SU-DHL-6 (cell line): ENCODE data around the gene SUSD4.

Source experiments
- H2AFZ ChIP-seq: fragments of 200-600 bp; sonication (generic); 2 replicates; pipeline ENCODE4 v1.6.1; 2014; ENCODE audit warnings: low read depth, mild to moderate bottlenecking, moderate library complexity, mixed read lengths, antibody characterized with exemption, low read length; ENCODE audit not compliant: severe bottlenecking
- H3F3A ChIP-seq: fragments of 200-600 bp; shearing (Covaris generic); 2 replicates; pipeline ENCODE4 v1.6.0; 2016; ENCODE audit warnings: antibody characterized with exemption, mild to moderate bottlenecking; ENCODE audit not compliant: insufficient read depth
- H3K27ac ChIP-seq: fragments of 200-600 bp; sonication (generic); 2 replicates; pipeline ENCODE4 v1.5.1; 2016; ENCODE audit warnings: low read depth, mild to moderate bottlenecking, low read length, moderate library complexity, mixed read lengths
- H3K27me3 ChIP-seq: fragments of 200-600 bp; sonication (generic), shearing (Covaris generic); 2 replicates; pipeline ENCODE4 v1.6.0; 2014; ENCODE audit warnings: mild to moderate bottlenecking, low read length
- H3K36me3 ChIP-seq: fragments of 200-600 bp; sonication (generic); 2 replicates; pipeline ENCODE4 v1.6.1; 2014; ENCODE audit warnings: mild to moderate bottlenecking, low read length, mixed read lengths
- H3K4me2 ChIP-seq: fragments of 300-600, 200-600 bp; shearing (Covaris generic), sonication (generic); 2 replicates; pipeline ENCODE4 v1.6.0; 2014; ENCODE audit warnings: low read length, low read depth, mild to moderate bottlenecking; ENCODE audit not compliant: poor library complexity, severe bottlenecking
- H3K4me3 ChIP-seq: fragments of 200-600 bp; sonication (generic); 2 replicates; pipeline ENCODE4 v1.5.1; 2014; ENCODE audit warnings: antibody characterized with exemption, low read length, mild to moderate bottlenecking, mixed read lengths; ENCODE audit not compliant: insufficient read depth, poor library complexity, severe bottlenecking
- H3K79me2 ChIP-seq: fragments of 200-600 bp; sonication (generic); 2 replicates; pipeline ENCODE4 v1.6.1; 2014; ENCODE audit warnings: mild to moderate bottlenecking, low read length, moderate library complexity; ENCODE audit not compliant: insufficient read depth
- H3K9ac ChIP-seq: fragments of 200-600 bp; sonication (generic); 2 replicates; pipeline ENCODE4 v1.7.0; 2014; ENCODE audit warnings: mild to moderate bottlenecking, low read length
- H3K9me2 ChIP-seq: fragments of 200-600 bp; sonication (generic); replicated peaks from 2 replicates; pipeline ENCODE4 v1.6.1; 2014; ENCODE audit warnings: low read length; ENCODE audit not compliant: insufficient read depth
- H3K9me3 ChIP-seq: fragments of 200-600 bp; sonication (generic); 2 replicates; pipeline ENCODE4 v1.6.1; 2014; ENCODE audit warnings: low read length, mixed read lengths; ENCODE audit not compliant: insufficient read depth
- H4K20me1 ChIP-seq: fragments of 200-600 bp; sonication (generic); 2 replicates; pipeline ENCODE4 v1.6.1; 2014; ENCODE audit warnings: low read depth, mild to moderate bottlenecking, antibody characterized with exemption, low read length, moderate library complexity, mixed read lengths
- EZH2phosphoT487 ChIP-seq: fragments of 200-600 bp; sonication (generic), shearing (Covaris generic); conservative IDR thresholded peaks from 2 replicates; pipeline ENCODE4 v1.6.1; 2018; ENCODE audit warnings: mild to moderate bottlenecking, antibody characterized with exemption, low read length, moderate library complexity, mixed read lengths
- TF ChIP-seq, protein P1 (sequence below): fragments of 200-600 bp; sonication (generic); IDR thresholded peaks from one replicate; pipeline ENCODE4 v1.5.1; 2017; ENCODE audit warnings: antibody characterized with exemption, mild to moderate bottlenecking, low read length, moderate library complexity; ENCODE audit not compliant: insufficient read depth, poor library complexity, severe bottlenecking

Gene SUSD4

DNA sequence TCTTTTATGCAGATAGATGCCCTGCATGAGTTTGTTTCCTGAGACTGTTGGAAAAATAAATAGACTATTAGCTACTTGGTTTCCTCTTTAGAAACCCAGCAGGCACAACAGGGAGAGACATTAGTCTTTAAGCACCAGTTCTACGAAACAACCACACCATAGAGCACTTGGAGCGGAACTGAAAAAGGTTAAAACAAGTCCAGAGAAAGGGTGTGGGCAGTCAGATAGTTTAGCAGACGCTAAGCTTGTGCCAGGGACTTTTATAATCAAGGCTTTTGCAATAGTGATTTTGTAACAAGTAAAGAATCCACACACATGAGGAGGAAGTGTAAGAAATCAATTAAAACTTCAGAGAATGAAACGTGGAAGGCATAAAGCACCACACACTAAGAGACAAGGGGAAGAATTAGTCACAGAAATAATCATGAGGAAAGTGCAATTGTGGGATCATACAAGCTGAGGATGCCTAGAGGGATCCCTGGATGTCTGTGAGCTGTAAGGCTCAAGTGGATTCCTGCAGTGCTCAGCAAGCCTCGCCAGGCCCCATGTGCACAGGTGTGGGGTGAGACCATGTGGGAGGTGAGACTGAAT is 183.2 kb downstream of the SUSD4 start:
- Histone ChIP-seq H2AFZ (no peak overlapping the region), H3K27ac (no peak overlapping the region), H3K9me3 (no peaks in the 10 kb centered on the region)

DNA sequence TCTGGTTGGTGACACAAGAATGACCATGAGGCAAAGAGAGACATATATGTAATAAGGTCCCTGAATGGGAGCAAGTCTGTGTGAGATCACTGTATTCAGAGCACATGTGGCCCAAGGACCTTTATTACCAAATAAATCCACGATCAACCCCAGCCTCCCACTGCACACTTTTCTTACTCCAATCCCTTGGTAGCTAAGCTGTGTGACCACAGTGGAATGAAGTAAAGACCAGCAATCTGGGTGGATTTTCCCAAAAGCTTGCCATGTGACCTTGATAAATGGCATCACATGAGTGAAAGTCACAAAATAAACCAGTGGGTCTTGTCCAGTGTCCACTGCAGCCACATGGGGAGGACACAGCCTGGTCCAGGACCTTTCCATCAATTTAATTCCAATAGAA is 184.2 kb downstream of the SUSD4 start:
- Histone ChIP-seq H3K36me3 (no peaks in the 10 kb centered on the region), H3F3A (no peaks in the 10 kb centered on the region), H3K9ac (no peak overlapping the region), H3K27ac (no peak overlapping the region), H3K4me2 (no peak overlapping the region), H3K27me3 (no peaks in the 10 kb centered on the region), H2AFZ (no peak overlapping the region), H3K9me3 (no peaks in the 10 kb centered on the region), H3K79me2 (no peaks in the 10 kb centered on the region), H3K4me3 (no peak overlapping the region), H3K9me2 (no peaks in the 10 kb centered on the region), H4K20me1 (no peaks in the 10 kb centered on the region)
- TF ChIP-seq EZH2phosphoT487, result no peak
- TF ChIP-seq, protein P1, sequence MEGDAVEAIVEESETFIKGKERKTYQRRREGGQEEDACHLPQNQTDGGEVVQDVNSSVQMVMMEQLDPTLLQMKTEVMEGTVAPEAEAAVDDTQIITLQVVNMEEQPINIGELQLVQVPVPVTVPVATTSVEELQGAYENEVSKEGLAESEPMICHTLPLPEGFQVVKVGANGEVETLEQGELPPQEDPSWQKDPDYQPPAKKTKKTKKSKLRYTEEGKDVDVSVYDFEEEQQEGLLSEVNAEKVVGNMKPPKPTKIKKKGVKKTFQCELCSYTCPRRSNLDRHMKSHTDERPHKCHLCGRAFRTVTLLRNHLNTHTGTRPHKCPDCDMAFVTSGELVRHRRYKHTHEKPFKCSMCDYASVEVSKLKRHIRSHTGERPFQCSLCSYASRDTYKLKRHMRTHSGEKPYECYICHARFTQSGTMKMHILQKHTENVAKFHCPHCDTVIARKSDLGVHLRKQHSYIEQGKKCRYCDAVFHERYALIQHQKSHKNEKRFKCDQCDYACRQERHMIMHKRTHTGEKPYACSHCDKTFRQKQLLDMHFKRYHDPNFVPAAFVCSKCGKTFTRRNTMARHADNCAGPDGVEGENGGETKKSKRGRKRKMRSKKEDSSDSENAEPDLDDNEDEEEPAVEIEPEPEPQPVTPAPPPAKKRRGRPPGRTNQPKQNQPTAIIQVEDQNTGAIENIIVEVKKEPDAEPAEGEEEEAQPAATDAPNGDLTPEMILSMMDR, result no peak

More for the DNA sequence above, 183.2 kb downstream of the SUSD4 start:
- Histone ChIP-seq H3K27me3 (no peaks in the 10 kb centered on the region), H3K9me2 (no peaks in the 10 kb centered on the region), H3K4me2 (no peak overlapping the region), H3K9ac (no peak overlapping the region), H3F3A (no peaks in the 10 kb centered on the region), H4K20me1 (no peaks in the 10 kb centered on the region), H3K36me3 (no peaks in the 10 kb centered on the region), H3K4me3 (no peak overlapping the region), H3K79me2 (no peaks in the 10 kb centered on the region)
- no peak for TF ChIP-seq EZH2phosphoT487
- TF ChIP-seq, protein P1, result no peak

DNA sequence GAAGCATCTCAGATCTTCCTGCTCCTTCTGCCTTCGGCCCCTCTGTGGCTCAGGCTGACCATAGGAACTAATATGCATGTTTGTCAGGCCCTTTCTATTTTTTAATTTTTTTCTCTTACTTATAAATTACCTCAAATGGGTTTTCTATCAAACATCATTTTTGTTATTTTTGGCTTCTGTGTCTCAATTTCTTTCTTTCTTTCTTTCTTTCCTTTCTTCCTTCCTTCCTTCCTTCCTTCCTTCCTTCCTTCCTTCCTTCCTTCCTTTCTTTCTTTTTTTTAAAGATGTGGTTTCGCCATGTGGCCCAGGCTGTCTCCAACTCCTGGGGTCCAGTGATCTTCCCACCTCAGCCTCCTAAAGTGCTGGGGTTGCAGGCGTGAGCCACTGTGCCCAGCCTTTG is 184.7 kb downstream of the SUSD4 start:
- no peak overlapping the region for H3K4me2 ChIP-seq
- no peak overlapping the region for H3K27ac ChIP-seq
- no peak overlapping the region for H3K4me3 ChIP-seq

More for the DNA sequence above, 184.7 kb downstream of the SUSD4 start:
- no peaks in the 10 kb centered on the region for H3K79me2 ChIP-seq
- H3K9ac ChIP-seq, result no peak overlapping the region
- H3K27me3 ChIP-seq, result no peaks in the 10 kb centered on the region
- H2AFZ ChIP-seq, result no peak overlapping the region
- no peaks in the 10 kb centered on the region for H3K36me3 ChIP-seq
- no peaks in the 10 kb centered on the region for H3K9me2 ChIP-seq
- H3K9me3 ChIP-seq, result no peaks in the 10 kb centered on the region
- H3F3A ChIP-seq, result no peaks in the 10 kb centered on the region
- TF ChIP-seq, protein P1, result no peak
- no peak for TF ChIP-seq EZH2phosphoT487
- no peaks in the 10 kb centered on the region for H4K20me1 ChIP-seq
